Mononuclear cell (primary cell): Measurements from ENCODE around the gene CBX3. TPM values are rescaled to one million over a fixed set of nuclear protein-coding genes. Genes with fewer than 3 reads are reported as not detected.
"Not testable (repeated sequence)": the region's sequence is repeated elsewhere in the genome, so short reads cannot be mapped to it uniquely, and the experiment has no call there.

ENCODE experiments used
- H3K27me3 ChIP-seq: 2 replicates; pipeline ENCODE4 v1.6.0; 2011; ENCODE audit warnings: low read length, control low read depth; ENCODE audit not compliant: insufficient read depth
- H3K4me1 ChIP-seq: 2 replicates; pipeline ENCODE4 v1.5.1; 2011; ENCODE audit warnings: mild to moderate bottlenecking, low read length, control low read depth; ENCODE audit not compliant: insufficient read depth
- H3K4me3 ChIP-seq: 2 replicates; pipeline ENCODE4 v1.5.1; 2011; ENCODE audit warnings: mild to moderate bottlenecking, low read length, moderate library complexity
- H3K9me3 ChIP-seq: 2 replicates; pipeline ENCODE4 v1.5.1; 2011; ENCODE audit warnings: low read depth, mild to moderate bottlenecking, control low read depth, low read length
- total RNA-seq: library from RNA; depleted of rRNA; stranded (reverse); fragments of >200 nt; gene quantifications from one replicate; pipeline ENCODE4 v1.2.3, GENCODE V29; 2012

Gene CBX3
- total RNA-seq, 1 donor: 135 TPM

DNA sequence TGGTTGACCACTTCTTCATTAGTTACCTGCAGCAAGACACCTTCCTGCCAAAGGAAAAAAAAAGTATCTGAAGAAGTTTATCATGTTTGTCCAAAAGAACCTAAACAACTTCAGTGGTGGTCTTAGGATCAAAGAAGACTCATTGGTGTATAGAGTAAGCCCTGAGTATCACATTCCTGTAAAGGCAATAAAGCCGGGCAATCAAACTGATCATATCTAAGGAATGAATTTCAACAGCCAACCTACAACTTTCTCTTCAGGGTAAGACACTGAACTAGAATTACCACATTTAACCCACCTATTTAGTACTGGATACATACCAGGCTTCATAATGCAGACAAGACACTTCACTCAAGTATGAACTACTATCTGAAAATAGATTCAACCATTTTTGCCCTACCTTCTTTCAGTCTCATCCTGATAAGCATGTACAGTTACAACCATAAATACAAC is 11.1 kb upstream of the CBX3 start:
- H3K9me3 ChIP-seq: no peaks in the 10 kb centered on the region
- H3K27me3 ChIP-seq: no peaks in the 10 kb centered on the region
- H3K4me3 ChIP-seq: no peak overlapping the region
- peaks cover 48% of the 10 kb centered on the region for H3K4me1 ChIP-seq

DNA sequence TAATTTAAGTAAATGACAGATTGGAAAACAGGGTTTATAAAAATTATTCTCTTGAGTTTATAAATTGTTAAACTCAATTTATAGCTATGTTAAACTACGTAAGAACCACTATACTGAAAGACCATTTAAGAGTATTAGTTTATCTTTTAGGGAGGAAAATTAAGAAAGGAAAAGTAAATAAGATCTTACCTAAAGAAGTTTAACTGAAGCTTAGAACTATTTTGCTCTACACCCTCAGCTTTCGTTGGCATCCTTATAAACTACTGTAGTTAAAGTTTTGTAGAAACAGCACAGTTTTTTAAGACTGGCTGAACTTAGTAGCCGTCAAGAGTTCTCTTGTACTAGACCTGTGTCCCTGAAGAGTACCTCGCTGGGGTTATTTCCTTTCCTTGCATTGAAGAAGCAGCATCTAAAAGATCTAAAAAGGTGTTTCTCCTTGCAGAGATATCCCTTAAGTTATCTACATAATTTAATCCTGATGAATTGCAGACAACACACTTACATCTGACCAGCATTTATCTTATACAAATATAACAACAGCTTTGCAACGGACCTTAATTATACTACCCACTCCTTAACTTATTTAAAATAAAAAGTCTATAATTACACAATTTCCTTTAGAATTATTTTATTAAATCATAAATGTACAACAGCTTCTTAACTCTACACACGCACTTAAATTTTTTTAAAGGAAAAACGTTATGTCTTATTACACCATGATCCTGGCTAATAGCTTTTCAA is 10.1 kb upstream of the CBX3 start:
- H3K4me3 ChIP-seq: no peak overlapping the region
- no peaks in the 10 kb centered on the region for H3K9me3 ChIP-seq
- H3K4me1 ChIP-seq: peaks cover 54% of the 10 kb centered on the region
- no peaks in the 10 kb centered on the region for H3K27me3 ChIP-seq

DNA sequence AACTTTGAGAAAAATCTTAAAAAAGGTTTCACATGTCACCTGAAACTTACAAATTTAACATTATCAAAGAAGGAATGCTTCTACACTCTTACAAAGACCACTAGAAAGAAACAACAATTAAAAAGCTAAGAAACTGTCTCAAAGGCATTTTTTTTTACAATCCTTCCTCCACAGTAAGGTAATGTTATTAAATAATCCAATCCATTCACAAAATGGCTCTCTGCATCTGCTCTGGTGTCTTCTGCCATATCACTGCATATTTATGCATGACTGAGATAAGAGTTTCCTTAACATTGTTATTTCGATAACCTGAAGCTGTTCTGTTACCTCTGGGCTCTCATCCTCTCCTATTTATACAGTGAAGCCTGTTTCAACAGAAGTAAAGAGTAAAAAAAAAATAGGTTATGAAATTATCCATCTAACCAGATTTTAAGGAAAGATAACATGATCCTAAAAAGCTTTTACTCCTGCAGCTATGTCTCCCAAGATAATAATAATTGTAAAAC is 9.5 kb upstream of the CBX3 start:
- H3K9me3 ChIP-seq: no peaks in the 10 kb centered on the region
- peaks cover 59% of the 10 kb centered on the region for H3K4me1 ChIP-seq
- H3K4me3 ChIP-seq: no peak overlapping the region
- H3K27me3 ChIP-seq: no peaks in the 10 kb centered on the region

DNA sequence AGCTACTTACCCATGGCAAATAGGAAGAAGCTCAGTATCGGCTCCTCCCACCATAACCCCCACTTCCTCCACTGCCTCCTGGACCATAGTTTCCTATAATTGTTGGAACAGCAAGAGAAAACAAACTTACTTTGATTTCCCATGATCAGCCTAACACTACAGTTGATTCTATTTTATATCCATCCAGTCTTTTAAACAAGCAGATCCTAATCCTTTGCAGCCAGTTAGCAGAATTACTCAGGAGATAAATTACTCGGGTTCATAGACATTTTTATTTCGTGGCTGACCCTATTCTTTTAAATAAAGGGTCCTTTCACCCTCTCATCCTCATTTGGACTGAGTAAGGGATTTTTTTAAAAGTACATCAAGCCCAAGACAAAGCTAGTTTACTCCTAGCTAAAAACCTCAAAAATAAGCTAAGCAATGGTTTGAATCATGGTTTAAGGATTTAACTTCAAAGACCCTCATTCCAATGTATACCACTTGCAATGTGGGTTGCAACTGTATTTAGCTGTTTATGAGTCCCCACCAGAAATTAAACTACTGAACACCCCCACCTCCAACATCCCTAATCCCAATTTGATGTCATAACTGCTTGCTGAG is 9.0 kb upstream of the CBX3 start:
- H3K4me1 ChIP-seq: peaks cover 59% of the 10 kb centered on the region

DNA sequence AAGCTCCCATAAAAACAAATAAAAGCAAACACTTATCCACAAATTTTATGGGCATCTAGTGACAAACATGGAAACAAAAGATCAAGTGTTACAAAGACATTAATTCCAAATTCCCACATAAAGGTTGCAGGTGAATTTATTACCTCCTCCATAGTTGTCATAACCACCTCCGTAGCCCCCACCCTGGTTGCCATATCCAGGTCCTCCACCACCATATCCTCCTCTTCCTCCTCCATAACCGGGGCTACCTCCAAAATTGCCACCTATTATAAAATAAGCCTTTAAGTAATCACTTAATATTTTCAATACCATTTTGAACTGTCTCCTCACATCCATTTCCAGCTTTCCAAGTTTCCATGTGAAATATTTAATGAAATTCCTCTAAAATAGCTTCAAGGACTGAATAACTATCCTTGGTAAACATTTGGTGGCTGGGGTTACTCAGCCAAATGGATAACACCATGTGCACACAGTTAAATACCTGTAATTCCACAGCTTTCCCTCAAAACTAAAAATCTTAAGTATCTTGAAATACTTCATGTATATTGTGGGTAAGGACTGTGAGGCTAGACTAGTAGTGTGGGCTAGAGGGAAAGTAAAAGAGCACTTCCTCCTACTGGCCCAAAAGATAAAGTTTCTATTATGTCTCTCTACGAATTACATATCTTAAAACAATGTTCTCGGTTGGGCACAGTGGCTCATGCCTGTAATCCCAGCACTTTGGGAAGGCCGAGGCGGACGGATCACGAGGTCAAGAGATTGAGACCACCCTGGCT is 7.9 kb upstream of the CBX3 start:
- H3K9me3 ChIP-seq: no peaks in the 10 kb centered on the region
- no peak overlapping the region for H3K4me3 ChIP-seq
- H3K4me1 ChIP-seq: peaks cover 53% of the 10 kb centered on the region
- H3K27me3 ChIP-seq: no peaks in the 10 kb centered on the region

More for the DNA sequence above, 9.0 kb upstream of the CBX3 start:
- H3K4me3 ChIP-seq: no peak overlapping the region
- H3K9me3 ChIP-seq: no peaks in the 10 kb centered on the region
- H3K27me3 ChIP-seq: no peaks in the 10 kb centered on the region

DNA sequence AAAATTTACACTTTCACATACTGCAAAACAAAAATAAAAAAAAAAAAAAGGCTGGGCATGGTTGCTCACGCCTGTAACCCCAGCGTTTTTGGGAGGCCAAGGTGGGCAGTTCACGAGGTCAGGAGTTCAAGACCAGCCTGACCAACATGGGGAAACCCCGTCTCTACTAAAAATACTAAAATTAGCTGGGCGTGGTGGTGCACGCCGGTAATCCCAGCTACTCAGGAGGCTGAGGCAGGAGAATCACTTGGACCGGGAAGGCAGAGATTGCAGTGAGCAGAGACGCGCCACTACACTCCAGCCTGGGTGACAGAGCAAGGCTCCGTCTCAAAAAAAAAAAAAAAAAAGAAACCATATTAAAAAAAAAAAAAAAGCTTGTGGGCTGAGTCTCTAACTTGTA is 6.8 kb upstream of the CBX3 start:
- peaks cover 53% of the 10 kb centered on the region for H3K4me1 ChIP-seq
- H3K4me3 ChIP-seq: not testable (repeated sequence)

DNA sequence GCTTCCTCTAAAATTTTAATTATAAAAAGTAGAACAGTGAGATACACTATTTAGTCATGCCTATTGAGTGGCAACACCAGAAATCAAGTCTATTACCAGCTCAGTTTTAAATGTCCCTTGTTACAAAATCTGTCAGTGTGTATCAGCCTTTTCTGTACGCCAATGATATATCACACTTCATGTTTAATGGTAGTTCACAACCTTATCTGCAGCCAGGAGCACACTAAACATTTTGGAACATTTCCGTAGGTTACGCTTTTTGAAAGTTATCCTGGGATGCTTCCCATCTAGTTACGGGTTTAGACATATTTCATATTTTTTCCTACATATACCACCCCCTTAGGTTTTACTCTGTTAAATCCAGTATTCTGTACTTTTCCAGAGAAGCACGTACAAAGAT is 6.4 kb upstream of the CBX3 start:
- peaks cover 53% of the 10 kb centered on the region for H3K4me1 ChIP-seq
- no peak overlapping the region for H3K4me3 ChIP-seq
- H3K27me3 ChIP-seq: no peaks in the 10 kb centered on the region
- H3K9me3 ChIP-seq: no peaks in the 10 kb centered on the region

More for the DNA sequence above, 6.8 kb upstream of the CBX3 start:
- not testable (repeated sequence) for H3K9me3 ChIP-seq, H3K27me3 ChIP-seq

DNA sequence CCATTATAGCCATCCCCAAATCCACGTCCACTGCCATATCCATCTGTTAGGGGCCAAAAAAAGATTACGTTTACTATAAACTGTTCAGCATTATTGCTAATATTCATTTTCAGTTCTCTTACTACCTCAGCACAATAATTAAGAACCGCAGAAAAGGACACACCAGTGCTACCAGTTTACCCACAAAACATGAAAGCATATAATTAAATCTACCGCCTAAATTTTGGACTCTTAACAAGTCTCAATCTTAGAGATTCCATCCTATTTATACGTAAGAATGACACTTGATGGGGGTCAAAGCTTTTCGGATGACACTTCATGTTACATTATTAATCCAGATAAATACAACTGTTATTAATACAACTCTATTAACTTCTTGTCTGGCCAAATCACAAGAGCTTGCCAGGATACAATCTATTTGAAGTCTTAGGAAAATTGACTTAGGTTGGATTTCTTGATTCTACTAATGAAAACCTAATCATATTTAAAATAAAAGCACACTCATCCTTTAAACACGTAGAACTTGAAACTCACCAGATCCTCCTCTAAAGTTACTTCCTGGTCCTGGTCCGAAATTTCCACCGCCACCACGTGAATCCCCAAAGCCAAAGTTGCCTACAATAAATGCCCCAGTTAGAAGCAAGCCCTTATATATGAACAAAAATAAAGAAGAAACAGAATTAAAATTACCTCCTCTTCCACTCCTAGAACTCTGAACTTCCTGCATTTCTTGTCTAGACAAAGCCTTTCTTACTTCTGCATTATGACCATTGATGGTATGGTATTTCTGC is 5.5 kb upstream of the CBX3 start:
- Histone ChIP-seq H3K27me3 (no peaks in the 10 kb centered on the region), H3K9me3 (no peaks in the 10 kb centered on the region), H3K4me1 (peaks cover 53% of the 10 kb centered on the region), H3K4me3 (no peak overlapping the region)

DNA sequence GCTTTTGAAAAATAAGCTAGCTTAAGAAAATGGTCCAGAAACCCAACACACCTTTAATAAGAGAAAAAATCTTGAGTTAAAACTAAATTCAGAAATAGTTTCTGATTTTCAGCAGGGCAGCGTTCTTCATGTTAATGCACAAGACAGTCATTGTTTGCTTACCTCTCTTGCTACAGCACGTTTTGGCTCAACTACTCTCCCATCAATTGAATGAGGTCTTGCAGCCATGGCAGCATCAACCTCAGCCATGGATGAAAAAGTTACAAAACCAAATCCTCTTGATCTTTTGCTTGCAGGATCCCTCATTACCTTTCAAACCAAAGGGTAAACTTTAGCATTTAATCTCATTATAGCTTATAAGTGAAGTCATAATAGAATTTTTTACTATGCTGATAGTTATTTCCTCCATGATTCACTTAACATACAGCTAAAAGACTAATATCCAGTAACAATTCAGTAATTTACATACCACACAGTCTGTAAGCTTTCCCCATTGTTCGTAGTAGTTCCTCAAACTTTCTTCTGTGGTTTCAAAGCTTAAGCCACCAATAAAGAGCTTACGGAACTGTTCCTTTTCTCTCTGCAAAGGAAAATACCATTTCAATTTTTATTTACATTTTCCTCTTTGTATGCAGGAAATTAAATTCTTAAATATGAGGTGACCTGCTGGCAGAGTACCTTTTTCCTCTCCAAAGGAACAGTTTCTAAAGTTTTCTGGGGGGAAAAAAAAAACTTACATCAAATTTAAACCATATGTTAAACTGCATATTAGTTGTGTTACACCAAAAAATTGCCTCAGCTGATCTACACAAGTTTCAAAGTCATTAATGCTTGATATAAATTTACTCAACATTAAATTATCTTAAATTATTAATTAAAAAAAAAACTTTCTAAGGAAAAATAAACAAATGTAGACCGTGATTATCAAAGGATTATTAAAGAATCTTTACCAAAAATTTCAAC is 4.1 kb upstream of the CBX3 start:
- Histone ChIP-seq H3K27me3 (no peaks in the 10 kb centered on the region), H3K4me1 (peaks cover 49% of the 10 kb centered on the region), H3K9me3 (no peaks in the 10 kb centered on the region), H3K4me3 (peak overlapping the region; percentile 99)

DNA sequence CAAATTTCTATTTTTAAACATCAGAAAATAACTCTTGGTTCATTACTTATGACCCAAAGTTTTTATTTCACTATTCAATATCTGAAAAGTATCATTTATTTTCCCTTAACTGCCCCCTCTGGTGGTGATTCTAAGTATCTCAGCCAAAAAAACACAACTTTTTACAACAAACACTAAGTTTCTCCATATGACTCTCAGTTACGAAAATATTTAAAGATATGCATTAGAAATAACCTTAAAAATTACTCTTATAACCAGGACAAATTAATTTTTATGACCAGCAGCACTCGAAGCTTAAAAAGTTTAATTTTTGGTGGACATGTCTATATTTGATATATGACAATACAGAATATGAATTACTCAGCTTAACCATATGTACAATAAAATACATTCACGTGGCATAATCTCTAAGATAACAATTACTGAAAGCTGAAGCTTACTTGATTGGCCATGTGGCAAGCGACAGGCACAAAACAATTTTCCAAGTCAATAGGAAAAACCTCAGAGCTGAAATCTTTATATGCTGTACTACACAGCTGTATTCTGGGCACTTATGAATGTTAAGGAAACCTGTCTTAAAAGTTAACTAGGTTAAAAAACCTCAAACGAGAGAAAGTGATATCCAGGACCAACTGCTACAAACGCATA is 3.3 kb upstream of the CBX3 start:
- H3K27me3 ChIP-seq: no peaks in the 10 kb centered on the region
- peak overlapping the region; percentile 99 for H3K4me3 ChIP-seq
- peaks cover 48% of the 10 kb centered on the region for H3K4me1 ChIP-seq
- no peaks in the 10 kb centered on the region for H3K9me3 ChIP-seq

DNA sequence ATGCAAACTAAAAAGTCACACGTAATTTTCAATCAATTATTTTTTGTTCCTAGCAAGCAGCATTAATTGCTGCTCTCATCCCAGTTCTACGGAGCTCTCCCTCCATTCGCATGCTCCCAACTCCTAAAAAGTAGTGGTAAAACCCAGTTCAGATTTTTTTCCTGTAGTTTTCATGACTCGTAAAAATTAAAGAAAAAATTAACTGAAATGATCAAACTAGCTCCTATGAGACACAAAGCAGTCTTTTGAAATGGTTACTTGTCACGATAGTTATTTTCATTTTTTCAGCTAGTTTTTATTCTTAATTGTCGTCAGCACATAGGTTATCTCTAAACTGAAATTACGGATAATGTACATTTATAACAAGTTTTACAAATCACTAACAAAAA is 2.8 kb upstream of the CBX3 start:
- Histone ChIP-seq H3K4me3 (peak overlapping the region; percentile 99), H3K27me3 (no peaks in the 10 kb centered on the region), H3K4me1 (peaks cover 47% of the 10 kb centered on the region), H3K9me3 (no peaks in the 10 kb centered on the region)

DNA sequence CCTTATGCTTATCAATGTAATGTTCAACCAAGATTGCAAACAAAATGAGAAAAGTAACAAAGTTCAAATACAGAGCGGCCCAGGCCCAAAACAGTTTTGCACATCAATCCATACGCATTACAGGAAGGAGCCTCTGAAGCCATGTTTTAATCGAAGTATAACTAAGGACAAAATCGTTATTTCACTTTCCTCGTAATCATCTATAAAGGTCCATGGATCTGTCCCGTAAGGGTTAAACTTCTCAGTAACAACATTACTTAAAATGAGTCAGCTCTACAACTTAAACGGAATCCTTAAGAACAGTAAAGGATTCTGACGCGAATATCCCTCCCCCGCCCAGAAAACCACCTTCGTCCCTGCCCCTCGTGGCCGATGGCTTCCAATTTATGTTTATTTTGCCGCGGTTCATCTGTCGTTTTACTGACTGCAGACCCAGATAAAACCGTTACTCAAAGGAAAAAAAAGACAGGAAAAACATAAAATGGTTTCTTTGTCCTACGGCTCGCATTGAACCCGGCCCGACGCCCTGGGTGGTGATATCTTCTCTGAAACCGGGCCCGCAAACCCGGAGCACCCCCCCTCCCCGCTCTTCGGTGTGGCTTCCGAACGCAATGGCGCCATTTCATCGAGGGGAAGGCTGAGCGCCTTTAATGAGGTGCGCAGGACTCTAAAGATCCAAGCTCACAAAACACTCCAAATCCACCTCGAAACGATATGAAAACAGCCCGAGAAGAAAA is 2.1 kb upstream of the CBX3 start:
- Histone ChIP-seq H3K27me3 (no peaks in the 10 kb centered on the region), H3K4me1 (peaks cover 45% of the 10 kb centered on the region), H3K4me3 (peak overlapping the region; percentile 99), H3K9me3 (no peaks in the 10 kb centered on the region)

DNA sequence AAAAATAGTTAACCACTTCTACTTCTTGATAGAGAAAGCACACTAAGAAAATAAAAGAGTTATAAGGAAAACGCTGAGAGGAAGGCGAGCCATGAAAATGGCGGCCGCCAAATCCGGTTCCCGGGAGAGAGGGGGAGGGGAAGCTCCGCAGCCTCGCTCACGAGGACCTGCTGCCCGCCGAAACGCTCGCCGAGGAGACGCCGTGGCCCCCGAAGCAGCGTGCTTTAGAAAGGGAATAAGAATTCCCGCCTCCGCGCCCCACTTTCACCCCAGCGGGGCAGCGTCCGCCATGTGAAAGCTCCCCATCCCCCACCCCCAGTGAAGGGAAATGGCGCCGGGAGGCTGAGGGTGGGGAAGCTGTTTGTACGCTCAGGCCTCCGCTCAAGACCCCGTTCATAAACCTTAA is 1.5 kb upstream of the CBX3 start:
- no peaks in the 10 kb centered on the region for H3K27me3 ChIP-seq
- peaks cover 45% of the 10 kb centered on the region for H3K4me1 ChIP-seq
- H3K4me3 ChIP-seq: peak overlapping the region; percentile 99
- no peaks in the 10 kb centered on the region for H3K9me3 ChIP-seq
